NCI-H1092 treated with DMSO at 0.1 percent for 48 hours (cell line): ENCODE measurements around the gene CSMD2.

Experiments used
- DNase-seq: peaks from one replicate; lab custom pipeline; 2025; lab: John Stamatoyannopoulos, UW

CSMD2 gene

GRCh38 chr1:33997127-33998036 lies 167.6 kb downstream of the CSMD2 start:
- DNase-seq, result no peak

- no peak for DNase-seq
These were observed 168.7 kb downstream of the CSMD2 start for GRCh38 chr1:33996281-33996680.

- DNase-seq, result no peak
These were observed 171.7 kb downstream of the CSMD2 start for GRCh38 chr1:33993301-33993700.

- DNase-seq, result no peak
These were observed 174.7 kb downstream of the CSMD2 start for GRCh38 chr1:33990281-33990680.

- no peak for DNase-seq
These were observed 176.9 kb downstream of the CSMD2 start for GRCh38 chr1:33988161-33988560.

- no peak for DNase-seq
These were observed 178.5 kb downstream of the CSMD2 start for GRCh38 chr1:33986390-33987095.

GRCh38 chr1:33985656-33986055 lies 179.4 kb downstream of the CSMD2 start:
- no peak for DNase-seq

GRCh38 chr1:33984906-33985565 lies 180.0 kb downstream of the CSMD2 start:
- no peak for DNase-seq

- DNase-seq, result no peak
These were observed 182.6 kb downstream of the CSMD2 start for GRCh38 chr1:33982419-33982818.

- no peak for DNase-seq
These were observed 185.7 kb downstream of the CSMD2 start for GRCh38 chr1:33979341-33979740.

GRCh38 chr1:33975961-33976360 lies 189.1 kb downstream of the CSMD2 start:
- no peak for DNase-seq

GRCh38 chr1:33973799-33974545 lies 191.1 kb downstream of the CSMD2 start:
- DNase-seq, result peak; percentile 77

GRCh38 chr1:33972676-33973395 lies 192.2 kb downstream of the CSMD2 start:
- peak; percentile 90 for DNase-seq

- no peak for DNase-seq
These were observed 193.1 kb downstream of the CSMD2 start for GRCh38 chr1:33971913-33972312.

GRCh38 chr1:33971018-33971710 lies 193.9 kb downstream of the CSMD2 start:
- no peak for DNase-seq

- no peak for DNase-seq
These were observed 194.7 kb downstream of the CSMD2 start for GRCh38 chr1:33970148-33970825.

GRCh38 chr1:33966346-33967141 lies 198.5 kb downstream of the CSMD2 start:
- peak; percentile 17 for DNase-seq

GRCh38 chr1:33965086-33965485 lies 199.9 kb downstream of the CSMD2 start:
- no peak for DNase-seq

GRCh38 chr1:33962061-33962460 lies 203.0 kb downstream of the CSMD2 start:
- DNase-seq, result no peak
